Erythroblast (primary cell): ENCODE data around the gene ZMYND8.

ENCODE experiments used
- GATA1 ChIP-seq: IDR thresholded peaks from 2 replicates; pipeline ENCODE4 v1.6.1; 2011; ENCODE audit warnings: low read depth, mild to moderate bottlenecking, control low read depth, low read length, moderate library complexity
- POLR2A ChIP-seq: IDR thresholded peaks from 2 replicates; pipeline ENCODE4 v1.6.1; 2011; ENCODE audit warnings: mild to moderate bottlenecking, low read length

- TF ChIP-seq POLR2A (no peak), GATA1 (no peak)
Observed at GRCh38 chr20:47160992-47161391, 195.5 kb downstream of the ZMYND8 start.
